ENCODE measurements around the gene RPGRIP1L. TPM values are rescaled to one million over a fixed set of nuclear protein-coding genes. Genes with fewer than 3 reads are reported as not detected.
"Not testable (repeated sequence)": the region's sequence is repeated elsewhere in the genome, so short reads cannot be mapped to it uniquely, and the experiment has no call there.

RPGRIP1L gene
- polyA plus RNA-seq, 1 donor = 6.4 TPM

- H3K27me3 ChIP-seq (ENCODE audit: control insufficient read depth, insufficient read depth, low read length) = no peaks in the 10 kb centered on the region
- H3K9me3 ChIP-seq (ENCODE audit: control insufficient read depth, low read depth, low read length) = no peaks in the 10 kb centered on the region
- H3K4me1 ChIP-seq (ENCODE audit: control insufficient read depth, insufficient read depth, low read length) = no peaks in the 10 kb centered on the region
- DNase-seq = no peak
- 83% methylated on average over 1 of the region's 3 CpGs for WGBS (ENCODE audit: insufficient coverage, low lambda C conversion rate)
- no peak overlapping the region for H3K4me3 ChIP-seq (ENCODE audit: low read length)
- no peak overlapping the region for H3K27ac ChIP-seq (ENCODE audit: low read length)
- peaks cover 6% of the 10 kb centered on the region for H3K36me3 ChIP-seq (ENCODE audit: control insufficient read depth, insufficient read depth, low read length)
Measured at GRCh38 chr16:53689636-53690035, 14.0 kb downstream of the RPGRIP1L start.

- H3K27me3 ChIP-seq (ENCODE audit: control insufficient read depth, insufficient read depth, low read length) = no peaks in the 10 kb centered on the region
- WGBS (ENCODE audit: insufficient coverage, low lambda C conversion rate) = no CpG with 5 or more reads among the region's 3 CpGs
- no peak for DNase-seq
Measured at GRCh38 chr16:53686710-53687109, 16.9 kb downstream of the RPGRIP1L start.

GRCh38 chr16:53685334-53685733 is 18.3 kb downstream of the RPGRIP1L start:
- no CpG with 5 or more reads among the region's 3 CpGs for WGBS (ENCODE audit: insufficient coverage, low lambda C conversion rate)
- H3K4me3 ChIP-seq (ENCODE audit: low read length); DNase-seq; H3K9me3 ChIP-seq (ENCODE audit: control insufficient read depth, low read depth, low read length); H3K4me1 ChIP-seq (ENCODE audit: control insufficient read depth, insufficient read depth, low read length); H3K36me3 ChIP-seq (ENCODE audit: control insufficient read depth, insufficient read depth, low read length); H3K27ac ChIP-seq (ENCODE audit: low read length); H3K27me3 ChIP-seq (ENCODE audit: control insufficient read depth, insufficient read depth, low read length): not testable (repeated sequence)

More at GRCh38 chr16:53686710-53687109, 16.9 kb downstream of the RPGRIP1L start:
- Histone ChIP-seq H3K36me3 (ENCODE audit: control insufficient read depth, insufficient read depth, low read length) (peaks cover 6% of the 10 kb centered on the region), H3K4me3 (ENCODE audit: low read length) (no peak overlapping the region), H3K4me1 (ENCODE audit: control insufficient read depth, insufficient read depth, low read length) (no peaks in the 10 kb centered on the region), H3K27ac (ENCODE audit: low read length) (no peak overlapping the region), H3K9me3 (ENCODE audit: control insufficient read depth, low read depth, low read length) (no peaks in the 10 kb centered on the region)

- H3K27me3 ChIP-seq (ENCODE audit: control insufficient read depth, insufficient read depth, low read length) = no peaks in the 10 kb centered on the region
- 40% methylated on average over 2 of the region's 2 CpGs for WGBS (ENCODE audit: insufficient coverage, low lambda C conversion rate)
- no peaks in the 10 kb centered on the region for H3K4me1 ChIP-seq (ENCODE audit: control insufficient read depth, insufficient read depth, low read length)
- H3K4me3 ChIP-seq (ENCODE audit: low read length) = no peak overlapping the region
- DNase-seq = no peak
- H3K36me3 ChIP-seq (ENCODE audit: control insufficient read depth, insufficient read depth, low read length) = peaks cover 6% of the 10 kb centered on the region
- no peak overlapping the region for H3K27ac ChIP-seq (ENCODE audit: low read length)
- H3K9me3 ChIP-seq (ENCODE audit: control insufficient read depth, low read depth, low read length) = no peaks in the 10 kb centered on the region
Measured at GRCh38 chr16:53681354-53681753, 22.3 kb downstream of the RPGRIP1L start.

GRCh38 chr16:53680756-53681155 is 22.9 kb downstream of the RPGRIP1L start:
- no peaks in the 10 kb centered on the region for H3K27me3 ChIP-seq (ENCODE audit: control insufficient read depth, insufficient read depth, low read length)
- WGBS (ENCODE audit: insufficient coverage, low lambda C conversion rate) = no CpG with 5 or more reads among the region's 2 CpGs

GRCh38 chr16:53678756-53679343 is 24.8 kb downstream of the RPGRIP1L start:
- DNase-seq = no peak
- Histone ChIP-seq H3K4me1 (ENCODE audit: control insufficient read depth, insufficient read depth, low read length) (no peaks in the 10 kb centered on the region), H3K9me3 (ENCODE audit: control insufficient read depth, low read depth, low read length) (no peaks in the 10 kb centered on the region), H3K27ac (ENCODE audit: low read length) (no peak overlapping the region), H3K27me3 (ENCODE audit: control insufficient read depth, insufficient read depth, low read length) (no peaks in the 10 kb centered on the region), H3K36me3 (ENCODE audit: control insufficient read depth, insufficient read depth, low read length) (no peaks in the 10 kb centered on the region), H3K4me3 (ENCODE audit: low read length) (no peak overlapping the region)

More at GRCh38 chr16:53680756-53681155, 22.9 kb downstream of the RPGRIP1L start:
- Histone ChIP-seq H3K9me3 (ENCODE audit: control insufficient read depth, low read depth, low read length) (no peaks in the 10 kb centered on the region), H3K27ac (ENCODE audit: low read length) (no peak overlapping the region), H3K4me1 (ENCODE audit: control insufficient read depth, insufficient read depth, low read length) (no peaks in the 10 kb centered on the region), H3K4me3 (ENCODE audit: low read length) (no peak overlapping the region), H3K36me3 (ENCODE audit: control insufficient read depth, insufficient read depth, low read length) (peaks cover 6% of the 10 kb centered on the region)
- no peak for DNase-seq

GRCh38 chr16:53678155-53678554 is 25.5 kb downstream of the RPGRIP1L start:
- Histone ChIP-seq H3K36me3 (ENCODE audit: control insufficient read depth, insufficient read depth, low read length) (no peaks in the 10 kb centered on the region), H3K4me1 (ENCODE audit: control insufficient read depth, insufficient read depth, low read length) (no peaks in the 10 kb centered on the region), H3K9me3 (ENCODE audit: control insufficient read depth, low read depth, low read length) (no peaks in the 10 kb centered on the region), H3K27me3 (ENCODE audit: control insufficient read depth, insufficient read depth, low read length) (no peaks in the 10 kb centered on the region), H3K27ac (ENCODE audit: low read length) (no peak overlapping the region), H3K4me3 (ENCODE audit: low read length) (no peak overlapping the region)
- WGBS (ENCODE audit: insufficient coverage, low lambda C conversion rate) = 100% methylated on average over 1 of the region's 1 CpG
- DNase-seq = no peak

GRCh38 chr16:53673189-53673588 is 30.5 kb downstream of the RPGRIP1L start:
- H3K4me3 ChIP-seq (ENCODE audit: low read length) = no peak overlapping the region
- H3K9me3 ChIP-seq (ENCODE audit: control insufficient read depth, low read depth, low read length) = no peaks in the 10 kb centered on the region
- no peaks in the 10 kb centered on the region for H3K4me1 ChIP-seq (ENCODE audit: control insufficient read depth, insufficient read depth, low read length)
- H3K27me3 ChIP-seq (ENCODE audit: control insufficient read depth, insufficient read depth, low read length) = no peaks in the 10 kb centered on the region
- H3K27ac ChIP-seq (ENCODE audit: low read length) = no peak overlapping the region
- no peaks in the 10 kb centered on the region for H3K36me3 ChIP-seq (ENCODE audit: control insufficient read depth, insufficient read depth, low read length)
- DNase-seq = no peak
- 100% methylated on average over 2 of the region's 4 CpGs for WGBS (ENCODE audit: insufficient coverage, low lambda C conversion rate)

GRCh38 chr16:53672461-53672860 is 31.2 kb downstream of the RPGRIP1L start:
- no peak for DNase-seq
- no peaks in the 10 kb centered on the region for H3K9me3 ChIP-seq (ENCODE audit: control insufficient read depth, low read depth, low read length)
- no peak overlapping the region for H3K4me3 ChIP-seq (ENCODE audit: low read length)
- no peaks in the 10 kb centered on the region for H3K27me3 ChIP-seq (ENCODE audit: control insufficient read depth, insufficient read depth, low read length)
- H3K27ac ChIP-seq (ENCODE audit: low read length) = no peak overlapping the region
- no peaks in the 10 kb centered on the region for H3K36me3 ChIP-seq (ENCODE audit: control insufficient read depth, insufficient read depth, low read length)
- H3K4me1 ChIP-seq (ENCODE audit: control insufficient read depth, insufficient read depth, low read length) = no peaks in the 10 kb centered on the region

- Histone ChIP-seq H3K27ac (ENCODE audit: low read length) (no peak overlapping the region), H3K4me3 (ENCODE audit: low read length) (no peak overlapping the region), H3K36me3 (ENCODE audit: control insufficient read depth, insufficient read depth, low read length) (no peaks in the 10 kb centered on the region), H3K27me3 (ENCODE audit: control insufficient read depth, insufficient read depth, low read length) (no peaks in the 10 kb centered on the region), H3K4me1 (ENCODE audit: control insufficient read depth, insufficient read depth, low read length) (no peaks in the 10 kb centered on the region), H3K9me3 (ENCODE audit: control insufficient read depth, low read depth, low read length) (no peaks in the 10 kb centered on the region)
- 80% methylated on average over 1 of the region's 2 CpGs for WGBS (ENCODE audit: insufficient coverage, low lambda C conversion rate)
- no peak for DNase-seq
Measured at GRCh38 chr16:53668869-53669268, 34.8 kb downstream of the RPGRIP1L start.

GRCh38 chr16:53666786-53667415 is 36.8 kb downstream of the RPGRIP1L start:
- Histone ChIP-seq H3K27me3 (ENCODE audit: control insufficient read depth, insufficient read depth, low read length) (no peaks in the 10 kb centered on the region), H3K4me3 (ENCODE audit: low read length) (no peak overlapping the region), H3K27ac (ENCODE audit: low read length) (no peak overlapping the region), H3K36me3 (ENCODE audit: control insufficient read depth, insufficient read depth, low read length) (no peaks in the 10 kb centered on the region), H3K4me1 (ENCODE audit: control insufficient read depth, insufficient read depth, low read length) (no peaks in the 10 kb centered on the region), H3K9me3 (ENCODE audit: control insufficient read depth, low read depth, low read length) (no peaks in the 10 kb centered on the region)
- no CpG with 5 or more reads among the region's 3 CpGs for WGBS (ENCODE audit: insufficient coverage, low lambda C conversion rate)
- DNase-seq = no peak

Data from large intestine (tissue), 3 donors.